DMS 273 (cell line): Measurements from ENCODE around the gene CHPF2.

Experiments used
- DNase-seq: peaks from one replicate; lab custom pipeline; 2025; ENCODE audit not compliant: unreplicated experiment; lab: John Stamatoyannopoulos, UW

Gene CHPF2

GRCh38 chr7:151282111-151282510 is 49.8 kb downstream of the CHPF2 start:
- no peak for DNase-seq

GRCh38 chr7:151283302-151283701 is 51.0 kb downstream of the CHPF2 start:
- no peak for DNase-seq

GRCh38 chr7:151286148-151286547 is 53.9 kb downstream of the CHPF2 start:
- no peak for DNase-seq
